Measurements from ENCODE around the gene MARS1.
"Not testable (repeated sequence)": the region's sequence is repeated elsewhere in the genome, so short reads cannot be mapped to it uniquely, and the experiment has no call there.

DNA sequence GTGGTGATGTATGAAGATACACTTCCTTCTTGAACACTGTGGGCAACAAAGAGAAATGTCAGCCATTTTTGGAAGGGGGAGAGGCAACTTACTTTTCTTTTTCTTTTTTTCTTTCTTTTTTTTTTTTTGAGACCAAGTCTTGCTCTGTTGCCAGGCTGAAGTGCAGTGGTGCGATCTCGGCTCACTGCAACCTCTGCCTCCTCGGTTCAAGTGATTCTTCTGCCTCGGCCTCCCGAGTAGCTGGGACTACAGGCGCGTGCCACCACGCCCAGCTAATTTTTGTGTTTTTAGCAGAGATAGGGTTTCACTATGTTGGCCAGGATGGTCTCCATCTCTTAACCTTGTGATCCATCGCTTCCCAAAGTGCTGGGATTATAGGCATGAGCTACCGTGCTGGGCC is 29.9 kb downstream of the MARS1 start:
- TF ChIP-seq, protein P1, sequence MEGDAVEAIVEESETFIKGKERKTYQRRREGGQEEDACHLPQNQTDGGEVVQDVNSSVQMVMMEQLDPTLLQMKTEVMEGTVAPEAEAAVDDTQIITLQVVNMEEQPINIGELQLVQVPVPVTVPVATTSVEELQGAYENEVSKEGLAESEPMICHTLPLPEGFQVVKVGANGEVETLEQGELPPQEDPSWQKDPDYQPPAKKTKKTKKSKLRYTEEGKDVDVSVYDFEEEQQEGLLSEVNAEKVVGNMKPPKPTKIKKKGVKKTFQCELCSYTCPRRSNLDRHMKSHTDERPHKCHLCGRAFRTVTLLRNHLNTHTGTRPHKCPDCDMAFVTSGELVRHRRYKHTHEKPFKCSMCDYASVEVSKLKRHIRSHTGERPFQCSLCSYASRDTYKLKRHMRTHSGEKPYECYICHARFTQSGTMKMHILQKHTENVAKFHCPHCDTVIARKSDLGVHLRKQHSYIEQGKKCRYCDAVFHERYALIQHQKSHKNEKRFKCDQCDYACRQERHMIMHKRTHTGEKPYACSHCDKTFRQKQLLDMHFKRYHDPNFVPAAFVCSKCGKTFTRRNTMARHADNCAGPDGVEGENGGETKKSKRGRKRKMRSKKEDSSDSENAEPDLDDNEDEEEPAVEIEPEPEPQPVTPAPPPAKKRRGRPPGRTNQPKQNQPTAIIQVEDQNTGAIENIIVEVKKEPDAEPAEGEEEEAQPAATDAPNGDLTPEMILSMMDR (IDR thresholded peaks at IDR 0.05; ENCODE audit: poor library complexity): not testable (repeated sequence)
- not testable (repeated sequence) for TF ChIP-seq EZH2 (IDR thresholded peaks at IDR 0.05; ENCODE audit: borderline replicate concordance)

Measured in hepatocyte (in vitro differentiated cells).